Vagina (tissue), 2 donors: ENCODE measurements around the gene PIMREG.

Experiments
- CTCF ChIP-seq, 3 experiments: fragments of 450-650 bp in 2 of 3; fragments of 200-600 bp in 1 of 3; sonication (generic) in 1 of 3; IDR thresholded peaks; one replicate each; pipeline ENCODE4 v1.5.1; 2017 to 2019; ENCODE audit warnings: antibody characterized with exemption in 3 of 3, mild to moderate bottlenecking in 2 of 3, moderate library complexity in 2 of 3
- POLR2A ChIP-seq, 2 donors: fragments of 450-650 bp; IDR thresholded peaks; one replicate each; pipeline ENCODE4 v1.6.1; 2017; ENCODE audit warnings: antibody characterized with exemption in 2 of 2, mild to moderate bottlenecking in 2 of 2, moderate library complexity in 2 of 2
- POLR2AphosphoS5 ChIP-seq, 2 donors: sonication (generic); formaldehyde crosslinking; IDR thresholded peaks; one replicate each; pipeline ENCODE4 v1.9.0; 2017; ENCODE audit warnings: antibody characterized with exemption in 2 of 2, mild to moderate bottlenecking in 2 of 2, low read depth in 1 of 2; ENCODE audit not compliant: insufficient read depth in 1 of 2

- no peak for TF ChIP-seq POLR2AphosphoS5 (IDR thresholded peaks at IDR 0.05; ENCODE audit: insufficient read depth in 1 of 2, low read depth in 1 of 2)
- TF ChIP-seq CTCF (IDR thresholded peaks at IDR 0.05), result no peak
- no peak for TF ChIP-seq POLR2A (IDR thresholded peaks at IDR 0.05)
These were observed 16.4 kb downstream of the PIMREG start for GRCh38 chr17:6460531-6461161.
